SKM-1 treated with dmso at 0.1 percent for 144 hours (cell line): ENCODE measurements around the gene GRID1.
"Not testable (repeated sequence)": the region's sequence is repeated elsewhere in the genome, so short reads cannot be mapped to it uniquely, and the experiment has no call there.

Source experiments
- DNase-seq: peaks from one replicate; lab custom pipeline; 2025; ENCODE audit not compliant: unreplicated experiment; lab: John Stamatoyannopoulos, UW

GRID1 gene

GRCh38 chr10:85699066-85699465 lies 667.5 kb downstream of the GRID1 start:
- DNase-seq, result not testable (repeated sequence)

- DNase-seq, result no peak
These were observed 669.7 kb downstream of the GRID1 start for GRCh38 chr10:85696893-85697292.

DNA sequence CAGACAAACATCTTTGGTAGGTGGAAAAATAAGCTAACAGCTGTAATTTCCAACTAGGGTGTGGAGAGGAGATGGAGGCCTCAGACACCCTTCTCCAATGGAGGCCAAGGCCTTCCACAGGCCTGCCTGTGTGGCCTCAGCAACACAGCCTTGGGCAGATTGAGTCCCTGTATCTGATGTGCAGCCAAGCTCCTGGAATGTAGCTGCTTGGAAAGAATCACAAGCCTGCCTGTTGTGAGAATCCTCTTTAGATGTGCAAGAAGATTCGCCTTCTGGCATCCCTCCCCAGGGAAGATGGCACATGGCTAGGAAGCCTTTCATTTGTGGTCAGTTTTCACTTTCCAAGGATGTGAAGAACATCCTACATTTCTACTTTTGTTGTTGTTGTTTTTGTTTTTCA lies 684.0 kb downstream of the GRID1 start:
- no peak for DNase-seq

DNA sequence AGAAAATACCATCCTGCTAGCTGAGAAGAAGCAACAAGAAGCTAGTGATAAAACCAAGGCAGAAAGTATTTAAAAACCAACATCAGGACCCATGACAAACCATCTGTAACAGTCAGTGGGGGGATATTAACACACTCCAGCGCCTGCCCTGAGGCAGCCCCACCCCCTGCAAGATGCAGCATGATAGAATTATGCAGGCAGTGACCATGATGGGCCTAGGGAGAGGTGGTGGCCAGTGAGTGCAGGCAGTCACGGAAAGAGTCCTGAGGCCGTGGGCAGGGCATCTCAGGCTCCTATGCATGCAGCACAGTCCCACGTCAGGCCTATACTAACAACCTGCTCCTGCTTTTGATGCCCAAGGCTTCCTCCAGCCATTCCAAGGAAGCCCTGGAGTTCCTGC lies 686.9 kb downstream of the GRID1 start:
- DNase-seq, result no peak

DNA sequence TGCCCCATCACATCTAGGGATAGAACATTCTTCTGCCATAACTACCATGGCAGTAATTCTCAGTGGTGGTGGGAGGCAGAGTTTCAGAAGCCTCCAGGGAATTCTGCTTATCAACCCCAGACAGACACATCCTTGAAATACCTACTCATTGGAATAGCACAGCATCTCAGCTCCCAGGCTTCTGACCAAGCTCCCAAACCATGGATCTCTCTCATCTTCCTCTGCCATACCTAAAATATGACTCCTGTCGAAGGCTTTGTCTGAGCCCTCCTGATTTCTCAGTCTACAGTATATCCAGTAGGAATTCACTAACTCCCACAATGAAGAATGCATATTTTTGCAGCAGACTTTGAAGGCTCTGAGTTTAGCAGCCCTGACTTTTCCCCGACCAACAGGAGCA lies 687.5 kb downstream of the GRID1 start:
- DNase-seq, result no peak

GRCh38 chr10:85674851-85675250 lies 691.7 kb downstream of the GRID1 start:
- no peak for DNase-seq

DNA sequence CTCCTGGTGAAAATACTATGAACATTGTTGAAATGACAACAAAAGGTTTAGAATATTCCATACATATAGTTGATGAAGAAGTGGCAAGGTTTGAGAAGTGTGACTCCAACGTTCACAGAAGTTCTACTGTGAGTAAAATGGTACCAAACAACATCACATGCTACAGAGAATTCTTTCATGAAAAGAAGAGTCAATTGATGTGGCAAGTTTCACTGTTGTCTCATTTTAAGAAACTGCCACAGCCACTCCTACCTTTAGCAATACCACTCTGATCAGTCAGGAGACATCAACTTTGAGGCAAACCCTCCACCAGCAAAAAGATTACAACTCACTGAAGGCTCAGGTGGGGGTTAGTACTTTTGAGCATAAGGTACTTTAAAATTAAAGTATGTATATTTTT lies 693.3 kb downstream of the GRID1 start:
- DNase-seq, result no peak

- no peak for DNase-seq
These were observed 695.1 kb downstream of the GRID1 start for GRCh38 chr10:85671530-85671929.

GRCh38 chr10:85668522-85668921 lies 698.1 kb downstream of the GRID1 start:
- DNase-seq, result no peak

DNA sequence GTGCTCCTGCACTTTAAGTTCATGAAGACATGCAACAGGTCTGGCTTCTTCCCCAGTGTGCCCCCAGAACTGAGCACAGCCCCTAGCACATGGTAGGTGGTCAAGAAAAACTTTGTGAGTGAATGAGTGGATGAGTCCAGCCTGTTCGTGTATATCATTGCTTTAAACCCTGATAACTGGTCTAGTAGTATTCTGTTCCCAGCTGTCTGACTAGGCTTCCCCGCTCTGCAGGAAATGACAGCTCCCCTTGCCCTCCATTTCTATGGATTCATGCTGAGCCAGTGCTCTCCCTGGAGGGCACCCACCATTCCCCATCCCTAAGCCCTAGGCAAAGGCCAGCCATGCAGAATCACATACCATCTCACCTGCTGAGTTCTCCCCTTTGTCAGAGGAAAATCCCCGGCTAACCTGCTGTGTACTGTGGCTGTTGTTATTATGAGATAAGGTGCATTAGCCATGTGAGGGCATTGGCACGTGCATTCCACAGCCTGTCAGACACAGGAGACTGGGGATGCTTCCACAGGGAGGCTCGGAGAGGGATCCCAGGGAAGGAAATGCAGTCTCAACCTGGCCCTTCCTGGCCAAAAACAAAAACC lies 698.9 kb downstream of the GRID1 start:
- no peak for DNase-seq

DNA sequence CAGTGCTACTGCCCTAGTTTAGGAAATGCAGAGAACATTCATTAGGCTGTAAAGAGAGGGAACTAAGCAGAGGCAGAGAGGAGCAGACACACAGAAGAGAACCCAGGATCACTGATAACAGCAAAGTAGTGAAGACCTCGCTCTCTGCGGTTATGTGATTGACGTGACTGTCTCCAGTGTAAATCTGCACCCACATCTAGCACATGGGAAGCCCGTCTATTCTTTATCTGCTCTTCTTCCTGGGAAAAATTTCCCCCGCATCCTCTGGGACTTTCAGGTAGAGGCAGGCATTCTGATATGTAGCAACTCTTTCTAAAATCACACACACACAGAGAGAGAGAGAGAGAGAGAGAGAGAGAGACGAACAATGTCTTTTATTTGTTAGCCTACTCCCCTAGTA lies 699.6 kb downstream of the GRID1 start:
- DNase-seq, result no peak

- DNase-seq, result no peak
These were observed 700.5 kb downstream of the GRID1 start for GRCh38 chr10:85666102-85666501.

DNA sequence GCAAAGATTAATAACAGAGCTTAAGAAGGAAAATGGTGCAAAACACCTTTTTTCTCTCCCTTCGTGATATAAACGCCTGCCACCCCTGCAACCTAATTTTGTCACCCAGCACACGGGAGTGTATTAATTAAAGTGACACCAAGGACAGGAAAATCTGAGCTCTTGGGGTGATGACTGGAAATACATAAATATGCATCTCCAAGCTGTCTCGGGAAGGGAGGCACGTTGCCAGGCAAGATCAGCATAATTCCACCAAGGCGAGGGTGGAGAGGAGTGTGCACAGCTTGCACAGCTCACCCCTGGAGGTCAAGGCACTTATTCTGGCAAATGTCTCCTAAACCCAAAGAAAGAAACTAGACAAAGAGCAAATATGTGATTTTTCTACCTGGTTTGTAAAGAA lies 700.9 kb downstream of the GRID1 start:
- DNase-seq, result no peak

- DNase-seq, result no peak
These were observed 701.5 kb downstream of the GRID1 start for GRCh38 chr10:85665078-85665477.

DNA sequence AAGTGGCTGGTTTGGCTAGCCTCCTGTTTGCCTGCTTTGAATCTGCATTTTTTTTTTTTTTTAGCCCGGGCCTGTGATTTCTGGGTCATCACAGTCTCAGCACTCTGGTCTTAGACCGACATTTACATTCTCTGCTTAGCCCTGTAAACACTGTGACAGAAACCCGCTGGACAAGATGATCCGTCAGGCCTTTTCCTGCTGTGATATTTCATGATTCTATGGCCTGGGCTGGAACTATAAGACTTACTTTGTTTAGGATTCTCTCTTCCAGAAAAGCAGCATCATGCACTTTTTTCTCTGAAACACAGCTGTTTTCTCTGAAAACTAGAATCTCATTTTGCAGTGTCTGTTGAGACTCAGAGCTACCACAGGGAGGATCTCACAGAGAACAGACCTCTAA lies 705.5 kb downstream of the GRID1 start:
- no peak for DNase-seq

- DNase-seq, result no peak
These were observed 707.3 kb downstream of the GRID1 start for GRCh38 chr10:85659331-85659730.

GRCh38 chr10:85658518-85658917 lies 708.1 kb downstream of the GRID1 start:
- no peak for DNase-seq

- no peak for DNase-seq
These were observed 709.0 kb downstream of the GRID1 start for GRCh38 chr10:85657476-85658113.

GRCh38 chr10:85655411-85655810 lies 711.2 kb downstream of the GRID1 start:
- DNase-seq, result no peak

- no peak for DNase-seq
These were observed 715.1 kb downstream of the GRID1 start for GRCh38 chr10:85651497-85651882.

DNA sequence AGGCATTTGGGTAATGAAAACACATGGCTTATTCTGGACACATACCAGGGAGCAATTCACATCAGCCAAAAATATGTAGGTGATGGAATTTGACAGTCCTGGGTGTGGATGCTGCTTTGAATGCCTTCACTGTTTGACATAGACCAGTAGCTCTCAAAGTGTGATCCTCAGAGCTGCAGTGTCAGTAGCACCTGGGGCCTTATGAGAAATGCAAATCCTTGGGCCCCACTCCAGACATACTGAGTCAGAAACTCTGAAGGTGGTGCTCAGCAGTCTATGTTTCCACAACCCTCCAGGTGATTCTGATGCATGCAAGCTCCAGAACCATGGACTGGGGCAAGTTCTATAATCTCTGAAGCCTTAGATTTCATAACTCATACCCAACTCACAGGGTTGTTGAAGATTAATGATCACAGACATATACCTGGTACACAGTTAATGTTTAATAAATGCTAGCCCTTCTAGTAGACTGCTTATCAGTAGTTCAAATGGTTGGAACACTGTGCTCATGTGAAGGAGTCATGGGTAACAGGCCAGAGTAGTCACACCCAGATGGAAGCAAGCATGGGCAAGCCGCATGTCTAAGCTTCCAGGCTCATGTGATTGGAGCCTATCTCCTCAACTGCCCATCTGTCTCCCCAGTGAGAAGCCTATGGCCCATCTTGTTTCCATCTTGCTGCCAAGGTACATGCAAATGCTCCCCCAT lies 715.7 kb downstream of the GRID1 start:
- DNase-seq, result no peak

DNA sequence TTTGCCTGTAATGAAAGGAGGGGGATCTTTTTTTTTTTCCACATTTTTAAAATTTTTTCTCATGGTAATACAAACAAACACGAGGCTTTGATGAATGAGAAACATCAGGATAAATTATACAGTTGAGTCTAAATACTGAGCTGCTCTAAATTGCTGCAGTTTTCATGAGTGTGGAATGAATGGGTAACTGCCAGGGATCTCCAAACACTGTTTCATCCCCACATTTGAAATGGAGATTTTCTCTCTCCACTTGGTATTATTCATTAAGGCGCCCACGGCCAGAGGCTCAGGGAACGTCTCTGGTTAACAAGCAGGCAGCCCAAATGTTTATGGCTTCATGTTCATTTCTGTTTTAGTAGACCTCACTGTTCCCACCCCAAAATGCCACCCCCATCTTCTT lies 717.1 kb downstream of the GRID1 start:
- no peak for DNase-seq
